HepG2 (cell line): ENCODE results near the gene DPP6. TPM values are rescaled to one million over a fixed set of nuclear protein-coding genes. Genes with fewer than 3 reads are reported as not detected.
A peak's percentile ranks its signal among the peaks of the same experiment; 100 is the strongest.

ENCODE experiments used
- ATAC-seq: fragments of 200-7000 bp; cut with Tn5 transposase; 3 replicates; pipeline ENCODE4 v1.9.1; 2020; ENCODE audit warnings: mild to moderate bottlenecking, moderate library complexity
- BruUV-seq: library from RNA; stranded (reverse); fragments of 400-500 nt; replicated peaks from 2 replicates; lab custom pipeline; 2021; lab: Mats Ljungman, UMichigan
- CTCF ChIA-PET: fragments of 300-600 bp; formaldehyde crosslinking; extraction: SDS; loops from one replicate; lab custom pipeline; 2021; ENCODE audit warnings: low total read pairs, inconsistent platforms, low intra/inter-chr PET ratio; lab: Yijun Ruan, JAX
- POLR2A ChIA-PET: fragments of 350-600 bp; sonication (Branson Sonifier 250); formaldehyde crosslinking; loops from one replicate; lab custom pipeline; 2020; ENCODE audit warnings: antibody characterized with exemption, inconsistent platforms; lab: Yijun Ruan, JAX
- DNase-seq: peaks from one replicate; pipeline ENCODE4 v3.0.0-alpha.2; 2015; ENCODE audit warnings: low spot score
- FAIRE-seq: peaks from 3 replicates; lab custom pipeline; 2011; peaks lifted over from hg19 to GRCh38; lab: Jason Lieb, UNC
- H2AFZ ChIP-seq: one replicate; pipeline ENCODE4 v1.6.1; 2011; ENCODE audit warnings: low read length, inconsistent platforms
- H3K27ac ChIP-seq: fragments of 300-600 bp; 3 replicates; pipeline ENCODE4 v1.8.0; 2011; ENCODE audit warnings: mixed run types, mild to moderate bottlenecking, mixed read lengths, low read length, inconsistent platforms; ENCODE audit not compliant: insufficient read depth; ENCODE audit errors: extremely low read length
- H3K27me3 ChIP-seq, 2 experiments: fragments of 200-600 bp in 1 of 2; 2 replicates in 1 of 2; 3 replicates in 1 of 2; pipeline versions ENCODE4 v1.6.0 to v1.8.0; 2011; ENCODE audit warnings: low read length in 2 of 2, mild to moderate bottlenecking in 2 of 2, moderate library complexity in 2 of 2, inconsistent platforms in 1 of 2; ENCODE audit not compliant: insufficient read depth in 2 of 2, control insufficient read depth in 1 of 2
- H3K36me3 ChIP-seq, 2 experiments: fragments of 200-600 bp in 1 of 2; replicated peaks in 1 of 2; 2 replicates in 1 of 2; 3 replicates in 1 of 2; pipeline versions ENCODE4 v1.5.1 to v1.8.0; 2011; ENCODE audit warnings: low read length in 2 of 2, inconsistent platforms in 1 of 2; ENCODE audit not compliant: insufficient read depth in 2 of 2, control insufficient read depth in 1 of 2
- H3K4me1 ChIP-seq: 2 replicates; pipeline ENCODE4 v1.5.1; 2012; ENCODE audit warnings: low read length, inconsistent platforms; ENCODE audit not compliant: insufficient read depth
- H3K4me2 ChIP-seq: 2 replicates; pipeline ENCODE4 v1.6.0; 2011; ENCODE audit warnings: low read depth, low read length, inconsistent platforms
- H3K4me3 ChIP-seq, 3 experiments: fragments of 200-600 bp in 1 of 3; sonication (generic), shearing (Covaris generic) in 1 of 3; replicated peaks in 1 of 3; 2 replicates each; pipeline ENCODE4 v1.5.1; 2011 to 2016; ENCODE audit warnings: low read length in 3 of 3, inconsistent platforms in 2 of 3, low read depth in 2 of 3, mild to moderate bottlenecking in 2 of 3, control low read depth in 1 of 3, mixed read lengths in 1 of 3; ENCODE audit not compliant: insufficient read depth in 1 of 3
- H3K79me2 ChIP-seq: one replicate; pipeline ENCODE4 v1.6.1; 2011; ENCODE audit warnings: low read length, inconsistent platforms; ENCODE audit not compliant: insufficient read depth
- H3K9ac ChIP-seq: 2 replicates; pipeline ENCODE4 v1.6.0; 2011; ENCODE audit warnings: mild to moderate bottlenecking, low read depth, low read length, inconsistent platforms; ENCODE audit not compliant: insufficient read depth
- H3K9me3 ChIP-seq: 2 replicates; pipeline ENCODE4 v1.5.1; 2012; ENCODE audit warnings: mild to moderate bottlenecking, low read length
- H4K20me1 ChIP-seq: 2 replicates; pipeline ENCODE4 v1.6.0; 2011; ENCODE audit warnings: inconsistent platforms, mild to moderate bottlenecking, low read length, moderate library complexity; ENCODE audit not compliant: insufficient read depth
- BRD4 ChIP-seq: sonication (generic); formaldehyde crosslinking; IDR thresholded peaks from 2 replicates; pipeline ENCODE4 v1.4.0; 2020; ENCODE audit warnings: missing genetic modification reagents
- CEBPB ChIP-seq: IDR thresholded peaks from 2 replicates; pipeline ENCODE4 v1.6.1; 2011; ENCODE audit warnings: low read depth, low read length, improper control_type of control experiment, borderline replicate concordance
- CEBPG ChIP-seq: IDR thresholded peaks from 2 replicates; pipeline ENCODE4 v1.6.1; 2016
- EP300 ChIP-seq, 3 experiments: sonication (generic) in 1 of 3; formaldehyde crosslinking in 1 of 3; IDR thresholded peaks; 2 replicates each; pipeline versions ENCODE4 v1.5.1 to v1.6.1; 2011 to 2020; ENCODE audit warnings: low read depth in 2 of 3, low read length in 2 of 3, borderline replicate concordance in 1 of 3, improper control_type of control experiment in 1 of 3, mild to moderate bottlenecking in 1 of 3, missing genetic modification reagents in 1 of 3, moderate library complexity in 1 of 3
- KAT2B ChIP-seq: fragments of 150-350 bp; IDR thresholded peaks from 2 replicates; pipeline ENCODE4 v1.6.1; 2014; ENCODE audit warnings: low read depth, low read length, borderline replicate concordance
- KDM3A ChIP-seq: IDR thresholded peaks from 2 replicates; pipeline ENCODE4 v1.6.1; 2018; ENCODE audit warnings: low read depth, missing compliant biosample characterization
- MATR3 ChIP-seq: sonication (generic); formaldehyde crosslinking; IDR thresholded peaks from 2 replicates; pipeline ENCODE4 v1.4.0; 2020; ENCODE audit warnings: missing genetic modification reagents
- NRL ChIP-seq: sonication (generic); formaldehyde crosslinking; IDR thresholded peaks from 2 replicates; pipeline ENCODE4 v1.5.0; 2020; ENCODE audit warnings: missing genetic modification reagents, mild to moderate bottlenecking, moderate library complexity, borderline replicate concordance
- SRSF1 ChIP-seq: fragments of 200-400 bp; formaldehyde crosslinking; optimal IDR thresholded peaks from 2 replicates; pipeline ENCODE3; 2017; ENCODE audit warnings: mild to moderate bottlenecking, low read depth, low read length, moderate library complexity
- ZFP62 ChIP-seq: sonication (generic); formaldehyde crosslinking; IDR thresholded peaks from 2 replicates; pipeline ENCODE4 v1.4.0; 2020; ENCODE audit warnings: missing genetic modification reagents
- ZNF10 ChIP-seq: sonication (generic); formaldehyde crosslinking; IDR thresholded peaks from 2 replicates; pipeline ENCODE4 v1.4.0; 2020; ENCODE audit warnings: mild to moderate bottlenecking, low read depth, missing genetic modification reagents, borderline replicate concordance
- ZNF282 ChIP-seq: fragments of 450-650 bp; IDR thresholded peaks from 2 replicates; pipeline ENCODE4 v1.6.1; 2018; ENCODE audit not compliant: partially characterized antibody
- ZNF446 ChIP-seq: sonication (generic); formaldehyde crosslinking; IDR thresholded peaks from 2 replicates; pipeline ENCODE4 v1.5.0; 2020; ENCODE audit warnings: mild to moderate bottlenecking, missing genetic modification reagents
- ZNF724P ChIP-seq: sonication (generic); formaldehyde crosslinking; IDR thresholded peaks from 2 replicates; pipeline ENCODE4 v1.8.0; 2022; ENCODE audit warnings: missing genetic modification reagents, borderline replicate concordance
- WGBS: methylation state at CpG from one replicate; pipeline ENCODE4 v1.1.6; 2017; ENCODE audit warnings: low lambda C conversion rate; 5-methylcytosine and 5-hydroxymethylcytosine counted together
- in situ Hi-C: cut with HindIII; loops from 2 replicates; pipeline ENCODE4 v1.10.0; 2017; ENCODE audit warnings: low pct_unique_long_range_greater_than_20kb; ENCODE audit not compliant: extremely low pct_ligation_motif_present
- intact Hi-C: fragments of 100-400 bp; cut with micrococcal nuclease; formaldehyde crosslinking; loops from one replicate; pipeline ENCODE4 v1.10.0; 2022; ENCODE audit not compliant: unreplicated experiment
- polyA plus RNA-seq, 8 experiments: library from polyadenylated mRNA; depleted of rRNA in 3 of 8; stranded (reverse) in 7 of 8; unstranded in 1 of 8; fragments of >200 nt; fragmentation: Illumina TruSeq in 4 of 8; extraction: Trizol in 4 of 8; gene quantifications; 2 replicates each; pipeline versions ENCODE4 v1.2.1 to v1.2.3, GENCODE V29; 2011 to 2016; ENCODE audit warnings: low read depth in 4 of 8, missing spikeins in 1 of 8, mixed read lengths in 1 of 8; ENCODE audit not compliant: insufficient read depth in 1 of 8
- total RNA-seq, 5 experiments: library from RNA; depleted of rRNA; stranded (reverse); fragments of >200 nt; fragmentation: Illumina TruSeq; extraction: Trizol; gene quantifications; 2 replicates each; pipeline ENCODE4 v1.2.3, GENCODE V29; 2016; ENCODE audit warnings: low read depth in 1 of 5
- TF ChIP-seq, protein P1 (sequence below): sonication (generic); formaldehyde crosslinking; conservative IDR thresholded peaks from 2 replicates; pipeline ENCODE4 v1.4.0; 2020; ENCODE audit warnings: missing genetic modification reagents
- TF ChIP-seq, protein P2 (sequence below): sonication (generic); formaldehyde crosslinking; IDR thresholded peaks from 2 replicates; pipeline ENCODE4 v1.4.0; 2020; ENCODE audit warnings: mild to moderate bottlenecking, missing genetic modification reagents

DPP6 gene
- total and polyA plus RNA-seq, 2 of the 13 experiments (the other 11 are each of a cell fraction or from before 2014, with no cell fraction given) = not detected

DNA sequence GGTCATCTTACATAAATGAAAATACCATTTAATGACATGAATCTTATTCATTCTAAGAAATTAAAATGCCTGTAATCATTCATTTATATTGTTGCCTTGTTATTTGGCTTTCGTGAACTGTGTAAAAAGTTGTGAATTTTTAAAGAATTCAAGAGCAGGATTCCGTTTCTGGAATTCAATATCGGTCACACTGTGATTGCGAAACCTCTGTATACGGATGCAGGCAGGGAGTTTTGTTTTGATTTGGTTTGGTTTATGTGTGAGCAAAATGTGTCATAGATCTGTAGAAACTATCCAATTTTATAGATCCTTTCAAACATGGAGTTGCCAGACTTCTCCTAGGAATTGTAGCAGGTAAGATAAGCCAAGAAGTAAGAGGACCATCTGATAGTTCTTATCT, 441.4 kb downstream of the DPP6 start:
- WGBS = 15% methylated on average over 5 of the region's 5 CpGs
- Histone ChIP-seq H3K36me3 (no peaks in the 10 kb centered on the region), H3K9me3 (no peaks in the 10 kb centered on the region), H3K9ac (no peak overlapping the region), H3K27me3 (peaks cover 0 to 11% of the 10 kb centered on the region in 2 experiments; a peak in 1 of 5 replicates), H3K4me2 (no peak overlapping the region), H3K4me3 (no peak overlapping the region), H3K4me1 (no peaks in the 10 kb centered on the region), H3K79me2 (no peaks in the 10 kb centered on the region), H2AFZ (no peak overlapping the region), H3K27ac (no peak overlapping the region), H4K20me1 (no peaks in the 10 kb centered on the region)
- ChIA-PET POLR2A (no interaction called here), CTCF (no interaction called here)
- ATAC-seq = no peak
- no peak for FAIRE-seq
- in situ Hi-C loops = no loop called here
- intact Hi-C loops = no loop called here
- DNase-seq = no peak
- TF ChIP-seq KDM3A (CRISPR knock-in tag) = no peak
- no peak for TF ChIP-seq KAT2B
- peak; percentile 84 for TF ChIP-seq CEBPB
- peak; percentile 41; the same call in 1 of the 2 replicates for TF ChIP-seq CEBPG
- TF ChIP-seq ZNF10 (CRISPR knock-in tag) = no peak
- no peak for TF ChIP-seq SRSF1
- no peak for TF ChIP-seq MATR3 (CRISPR knock-in tag)
- no peak for TF ChIP-seq ZNF282
- no TSS peak for BruUV-seq

DNA sequence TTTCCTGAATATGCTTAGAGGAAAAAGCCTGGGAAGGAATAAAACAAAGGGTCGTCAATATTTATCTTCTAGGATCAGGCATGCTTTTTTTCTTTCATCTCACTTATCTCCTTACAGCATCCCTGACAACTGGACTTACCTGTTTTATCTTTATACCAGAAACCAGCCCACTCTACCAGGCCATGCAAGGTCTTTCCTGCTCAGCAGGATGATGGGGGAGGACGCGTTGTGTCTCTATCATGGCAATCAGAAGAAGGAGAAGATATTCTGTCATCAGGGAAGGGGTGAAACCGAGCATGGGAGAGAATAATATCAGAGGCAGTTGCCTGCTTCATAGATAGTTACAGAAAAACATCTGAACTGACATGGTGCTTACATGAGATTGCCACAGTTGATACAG, 445.6 kb downstream of the DPP6 start:
- 0% methylated on average over 4 of the region's 4 CpGs for WGBS
- H3K9me3 ChIP-seq = peaks cover 15% of the 10 kb centered on the region
- H4K20me1 ChIP-seq = no peaks in the 10 kb centered on the region
- FAIRE-seq = no peak
- no peaks in the 10 kb centered on the region for H3K79me2 ChIP-seq
- H3K27ac ChIP-seq = no peak overlapping the region
- H3K4me1 ChIP-seq = no peaks in the 10 kb centered on the region
- ChIA-PET POLR2A (no interaction called here), CTCF (no interaction called here)
- no peak overlapping the region for H3K4me3 ChIP-seq
- no peak for DNase-seq
- H3K27me3 ChIP-seq = no peaks in the 10 kb centered on the region
- H3K36me3 ChIP-seq = no peaks in the 10 kb centered on the region
- ATAC-seq = no peak
- no peak overlapping the region for H2AFZ ChIP-seq
- in situ Hi-C loops (no loop called here), intact Hi-C loops (no loop called here)
- no peak for TF ChIP-seq EP300 (IDR thresholded peaks at IDR 0.05; ENCODE audit: low read depth in 2 of 2, low read length in 2 of 2)
- no peak for TF ChIP-seq EP300 (CRISPR knock-in tag; IDR thresholded peaks at IDR 0.05; ENCODE audit: borderline replicate concordance)
- TF ChIP-seq ZNF446 (CRISPR knock-in tag) = no peak
- TF ChIP-seq, protein P1, sequence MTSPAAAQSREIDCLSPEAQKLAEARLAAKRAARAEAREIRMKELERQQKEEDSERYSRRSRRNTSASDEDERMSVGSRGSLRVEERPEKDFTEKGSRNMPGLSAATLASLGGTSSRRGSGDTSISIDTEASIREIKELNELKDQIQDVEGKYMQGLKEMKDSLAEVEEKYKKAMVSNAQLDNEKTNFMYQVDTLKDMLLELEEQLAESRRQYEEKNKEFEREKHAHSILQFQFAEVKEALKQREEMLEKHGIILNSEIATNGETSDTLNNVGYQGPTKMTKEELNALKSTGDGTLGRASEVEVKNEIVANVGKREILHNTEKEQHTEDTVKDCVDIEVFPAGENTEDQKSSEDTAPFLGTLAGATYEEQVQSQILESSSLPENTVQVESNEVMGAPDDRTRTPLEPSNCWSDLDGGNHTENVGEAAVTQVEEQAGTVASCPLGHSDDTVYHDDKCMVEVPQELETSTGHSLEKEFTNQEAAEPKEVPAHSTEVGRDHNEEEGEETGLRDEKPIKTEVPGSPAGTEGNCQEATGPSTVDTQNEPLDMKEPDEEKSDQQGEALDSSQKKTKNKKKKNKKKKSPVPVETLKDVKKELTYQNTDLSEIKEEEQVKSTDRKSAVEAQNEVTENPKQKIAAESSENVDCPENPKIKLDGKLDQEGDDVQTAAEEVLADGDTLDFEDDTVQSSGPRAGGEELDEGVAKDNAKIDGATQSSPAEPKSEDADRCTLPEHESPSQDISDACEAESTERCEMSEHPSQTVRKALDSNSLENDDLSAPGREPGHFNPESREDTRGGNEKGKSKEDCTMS (CRISPR knock-in tag) = no peak
- TF ChIP-seq NRL = no peak
- TF ChIP-seq ZNF724P (CRISPR knock-in tag) = no peak
- TF ChIP-seq, protein P2, sequence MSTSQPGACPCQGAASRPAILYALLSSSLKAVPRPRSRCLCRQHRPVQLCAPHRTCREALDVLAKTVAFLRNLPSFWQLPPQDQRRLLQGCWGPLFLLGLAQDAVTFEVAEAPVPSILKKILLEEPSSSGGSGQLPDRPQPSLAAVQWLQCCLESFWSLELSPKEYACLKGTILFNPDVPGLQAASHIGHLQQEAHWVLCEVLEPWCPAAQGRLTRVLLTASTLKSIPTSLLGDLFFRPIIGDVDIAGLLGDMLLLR (CRISPR knock-in tag) = no peak
- no peak for TF ChIP-seq BRD4 (CRISPR knock-in tag)
- no peak for TF ChIP-seq ZFP62 (CRISPR knock-in tag)
- no peak overlapping the region for H3K9ac ChIP-seq
- BruUV-seq = no TSS peak
- no peak overlapping the region for H3K4me2 ChIP-seq
